Bone marrow (tissue), 2 donors: ENCODE measurements around the gene GRM5.
"Not testable (repeated sequence)": the region's sequence is repeated elsewhere in the genome, so short reads cannot be mapped to it uniquely, and the experiment has no call there.

ENCODE experiments used
- DNase-seq, 2 donors: peaks; one replicate each; lab custom pipeline; 2025; lab: John Stamatoyannopoulos, UW

The GRM5 gene

GRCh38 chr11:89065651-89066201 is at the start of gene GRM5:
Gene GRM5, minus strand, starts transcription at chr11:89065982. Its CDS starts 18,110 bp downstream, at chr11:89047872.
- not testable (repeated sequence) for DNase-seq

GRCh38 chr11:89097956-89098355 is 32.2 kb upstream of the GRM5 start:
- DNase-seq = not testable (repeated sequence)

GRCh38 chr11:89093806-89094205 is 28.0 kb upstream of the GRM5 start:
- not testable (repeated sequence) for DNase-seq

GRCh38 chr11:89084951-89085350 is 19.2 kb upstream of the GRM5 start:
- not testable (repeated sequence) for DNase-seq

GRCh38 chr11:89070911-89071310 is 5.1 kb upstream of the GRM5 start:
- not testable (repeated sequence) for DNase-seq

- no peak for DNase-seq
These were observed 1.5 kb upstream of the GRM5 start for GRCh38 chr11:89067264-89067663.

- DNase-seq = no peak
These were observed 716 bp downstream of the GRM5 start for GRCh38 chr11:89065066-89065465.

- DNase-seq = not testable (repeated sequence)
These were observed 2.3 kb downstream of the GRM5 start for GRCh38 chr11:89063481-89063951.

- not testable (repeated sequence) for DNase-seq
These were observed 2.9 kb downstream of the GRM5 start for GRCh38 chr11:89062771-89063298.

- not testable (repeated sequence) for DNase-seq
These were observed 3.9 kb downstream of the GRM5 start for GRCh38 chr11:89061839-89062238.

GRCh38 chr11:89057406-89057805 is 8.4 kb downstream of the GRM5 start:
- DNase-seq = not testable (repeated sequence)

GRCh38 chr11:89052220-89052619 is 13.6 kb downstream of the GRM5 start:
- DNase-seq = no peak

- not testable (repeated sequence) for DNase-seq
These were observed 18.6 kb downstream of the GRM5 start for GRCh38 chr11:89047159-89047558.

GRCh38 chr11:89043861-89044588 is 21.8 kb downstream of the GRM5 start:
- not testable (repeated sequence) for DNase-seq

GRCh38 chr11:89029671-89030070 is 36.1 kb downstream of the GRM5 start:
- DNase-seq = not testable (repeated sequence)

GRCh38 chr11:89021339-89021738 is 44.4 kb downstream of the GRM5 start:
- no peak for DNase-seq

- DNase-seq = not testable (repeated sequence)
These were observed 45.8 kb downstream of the GRM5 start for GRCh38 chr11:89019827-89020547.

GRCh38 chr11:89016214-89016613 is 49.6 kb downstream of the GRM5 start:
- no peak for DNase-seq

- no peak for DNase-seq
These were observed 50.2 kb downstream of the GRM5 start for GRCh38 chr11:89015614-89016013.

GRCh38 chr11:89000852-89001251 is 64.9 kb downstream of the GRM5 start:
- DNase-seq = not testable (repeated sequence)

GRCh38 chr11:88979641-88980040 is 86.1 kb downstream of the GRM5 start:
- DNase-seq = no peak

GRCh38 chr11:88978992-88979391 is 86.8 kb downstream of the GRM5 start:
- DNase-seq = not testable (repeated sequence)
